HCT116 (cell line): Measurements from ENCODE around the gene RARB. TPM values are rescaled to one million over a fixed set of nuclear protein-coding genes. Genes with fewer than 3 reads are reported as not detected.

ENCODE experiments used
- CBX3 ChIP-seq: IDR thresholded peaks from 2 replicates; pipeline ENCODE4 v1.6.1; 2012; ENCODE audit warnings: low read depth
- CEBPB ChIP-seq: IDR thresholded peaks from 2 replicates; pipeline ENCODE4 v1.6.1; 2012; ENCODE audit warnings: low read depth
- CTCF ChIP-seq, 3 experiments: fragments of 200-600 bp in 1 of 3; sonication (generic) in 1 of 3; IDR thresholded peaks in 2 of 3; conservative IDR thresholded peaks in 1 of 3; 2 replicates each; pipeline ENCODE4 v1.5.1; 2012 to 2017; ENCODE audit warnings: low read depth in 2 of 3, low read length in 2 of 3, antibody characterized with exemption in 1 of 3, borderline replicate concordance in 1 of 3, control low read depth in 1 of 3, mild to moderate bottlenecking in 1 of 3, mixed read lengths in 1 of 3, mixed run types in 1 of 3, moderate library complexity in 1 of 3; ENCODE audit not compliant: insufficient read depth in 1 of 3
- ELF1 ChIP-seq: IDR thresholded peaks from 2 replicates; pipeline ENCODE4 v1.6.1; 2012; ENCODE audit warnings: low read depth, borderline replicate concordance
- EZH2 ChIP-seq: fragments of 200-600 bp; sonication (generic); IDR thresholded peaks from 2 replicates; pipeline ENCODE4 v1.6.1; 2017; ENCODE audit warnings: antibody characterized with exemption, mixed run types
- REST ChIP-seq: IDR thresholded peaks from 2 replicates; pipeline ENCODE4 v1.6.1; 2012; ENCODE audit warnings: low read depth
- ZBTB33 ChIP-seq: IDR thresholded peaks from 2 replicates; pipeline ENCODE4 v1.6.1; 2011; ENCODE audit warnings: mild to moderate bottlenecking, low read length, moderate library complexity; ENCODE audit not compliant: insufficient replicate concordance; ENCODE audit errors: extremely low read depth
- total RNA-seq: library from RNA; stranded (reverse); gene quantifications from one replicate; pipeline ENCODE4 v1.2.1, GENCODE V29; 2021; ENCODE audit not compliant: unreplicated experiment

The RARB gene
- total RNA-seq, 1 experiment from 2014 or later, result not detected

- TF ChIP-seq ZBTB33 (no peak), CTCF (IDR thresholded peaks at IDR 0.05 in 2 of 3, conservative IDR thresholded peaks at IDR 0.05 in 1 of 3; ENCODE audit: borderline replicate concordance in 1 of 3, insufficient read depth in 1 of 3, low read depth in 2 of 3, low read length in 2 of 3) (no peak), EZH2 (no peak), REST (no peak), CBX3 (no peak), CEBPB (no peak), ELF1 (no peak)
Measured at GRCh38 chr3:25493246-25493645, 65.2 kb downstream of the RARB start (continued).
